PC-3 (cell line): ENCODE measurements around the gene TMEM163. TPM values are rescaled to one million over a fixed set of nuclear protein-coding genes. Genes with fewer than 3 reads are reported as not detected.

Source experiments
- ATAC-seq: fragments of 200-7000 bp; cut with Tn5 transposase; 2 replicates; pipeline ENCODE4 v1.9.1; 2020; ENCODE audit warnings: mild to moderate bottlenecking, moderate library complexity
- BruUV-seq: library from RNA; stranded (reverse); fragments of 400-500 nt; replicated peaks from 2 replicates; lab custom pipeline; 2021; lab: Mats Ljungman, UMichigan
- CTCF ChIA-PET: fragments of 300-600 bp; sonication (Branson Sonifier 250); formaldehyde crosslinking; loops from one replicate; lab custom pipeline; 2022; ENCODE audit warnings: antibody characterized with exemption; lab: Charles Lee
- POLR2A ChIA-PET: fragments of 300-600 bp; sonication (Branson Sonifier 250); formaldehyde crosslinking; loops from one replicate; lab custom pipeline; 2022; ENCODE audit warnings: antibody characterized with exemption; ENCODE audit not compliant: unreplicated experiment; lab: Charles Lee
- DNase-seq: peaks from one replicate; pipeline ENCODE4 v3.0.0-alpha.2; 2015
- H2AFZ ChIP-seq: fragments of 300-600 bp; sonication (generic); 2 replicates; pipeline ENCODE4 v1.6.0; 2016; ENCODE audit warnings: antibody characterized with exemption, low read length
- H3F3A ChIP-seq: fragments of 300-600 bp; sonication (generic); one replicate; pipeline ENCODE4 v1.6.0; 2017; ENCODE audit warnings: antibody characterized with exemption, low read length, control low read depth, mild to moderate bottlenecking; ENCODE audit not compliant: unreplicated experiment
- H3K27ac ChIP-seq: fragments of 300-600 bp; sonication (generic); 2 replicates; pipeline ENCODE4 v1.5.1; 2016; ENCODE audit warnings: mild to moderate bottlenecking, low read length
- H3K27me3 ChIP-seq: fragments of 300-600 bp; sonication (generic); 2 replicates; pipeline ENCODE4 v1.6.1; 2016; ENCODE audit warnings: low read length, mixed read lengths
- H3K36me3 ChIP-seq: fragments of 300-600 bp; sonication (generic); 2 replicates; pipeline ENCODE4 v1.6.1; 2016; ENCODE audit warnings: low read depth, mixed run types, low read length, mixed read lengths
- H3K4me1 ChIP-seq: fragments of 300-600 bp; sonication (generic); 2 replicates; pipeline ENCODE4 v1.5.1; 2016; ENCODE audit warnings: low read length; ENCODE audit not compliant: insufficient read depth
- H3K4me2 ChIP-seq: fragments of 300-600 bp; sonication (generic); 2 replicates; pipeline ENCODE4 v1.6.0; 2016; ENCODE audit warnings: low read length
- H3K4me3 ChIP-seq: fragments of 300-600 bp; sonication (generic); 2 replicates; pipeline ENCODE4 v1.5.1; 2016; ENCODE audit warnings: mild to moderate bottlenecking, low read length, mixed read lengths
- H3K79me2 ChIP-seq: fragments of 300-600 bp; sonication (generic); 2 replicates; pipeline ENCODE4 v1.6.1; 2017; ENCODE audit warnings: low read length, mixed read lengths
- H3K9ac ChIP-seq: fragments of 300-600 bp; sonication (generic); 2 replicates; pipeline ENCODE4 v1.6.0; 2016; ENCODE audit warnings: mild to moderate bottlenecking, low read length
- H3K9me2 ChIP-seq: fragments of 300-600 bp; sonication (generic); replicated peaks from 2 replicates; pipeline ENCODE4 v1.6.1; 2016; ENCODE audit warnings: mixed run types, low read length, mixed read lengths
- H3K9me3 ChIP-seq: fragments of 300-600 bp; sonication (generic); 2 replicates; pipeline ENCODE4 v1.6.1; 2016; ENCODE audit warnings: low read length, mixed read lengths
- H4K20me1 ChIP-seq: fragments of 300-600 bp; sonication (generic); 2 replicates; pipeline ENCODE4 v1.6.1; 2016; ENCODE audit warnings: low read length, mixed read lengths
- EZH2 ChIP-seq: fragments of 300-600 bp; sonication (generic); IDR thresholded peaks from one replicate; pipeline ENCODE4 v1.6.1; 2017; ENCODE audit warnings: antibody characterized with exemption, mild to moderate bottlenecking, low read length; ENCODE audit not compliant: unreplicated experiment
- EZH2phosphoT487 ChIP-seq: fragments of 300-600 bp; sonication (generic); IDR thresholded peaks from 2 replicates; pipeline ENCODE4 v1.6.1; 2018; ENCODE audit warnings: mild to moderate bottlenecking, antibody characterized with exemption, low read length, borderline replicate concordance
- intact Hi-C: fragments of 100-400 bp; cut with micrococcal nuclease; formaldehyde crosslinking; loops from 2 replicates; pipeline ENCODE4 v1.9.0; 2023
- total RNA-seq: library from RNA; depleted of rRNA; stranded (reverse); fragments of >200 nt; gene quantifications from 2 replicates; pipeline ENCODE4 v1.2.3, GENCODE V29; 2014
- TF ChIP-seq, protein P1 (sequence below): fragments of 300-600 bp; sonication (generic); conservative IDR thresholded peaks from 2 replicates; pipeline ENCODE4 v1.5.1; 2017; ENCODE audit warnings: antibody characterized with exemption, low read depth, mild to moderate bottlenecking, low read length

The TMEM163 gene
- total RNA-seq, 1 experiment from 2014 or later: 0.47 TPM

GRCh38 chr2:134603966-134604365 is 114.8 kb downstream of the TMEM163 start:
- H3K27me3 ChIP-seq: peaks cover 28% of the 10 kb centered on the region
- H3K9ac ChIP-seq: no peak overlapping the region
- H3K9me2 ChIP-seq: no peaks in the 10 kb centered on the region
- H3K27ac ChIP-seq: no peak overlapping the region
- H3K36me3 ChIP-seq: no peaks in the 10 kb centered on the region
- H3K79me2 ChIP-seq: no peaks in the 10 kb centered on the region
- ChIA-PET POLR2A (no interaction called here), CTCF (no interaction called here)
- no peak for TF ChIP-seq EZH2phosphoT487
- TF ChIP-seq EZH2: no peak
- TF ChIP-seq, protein P1, sequence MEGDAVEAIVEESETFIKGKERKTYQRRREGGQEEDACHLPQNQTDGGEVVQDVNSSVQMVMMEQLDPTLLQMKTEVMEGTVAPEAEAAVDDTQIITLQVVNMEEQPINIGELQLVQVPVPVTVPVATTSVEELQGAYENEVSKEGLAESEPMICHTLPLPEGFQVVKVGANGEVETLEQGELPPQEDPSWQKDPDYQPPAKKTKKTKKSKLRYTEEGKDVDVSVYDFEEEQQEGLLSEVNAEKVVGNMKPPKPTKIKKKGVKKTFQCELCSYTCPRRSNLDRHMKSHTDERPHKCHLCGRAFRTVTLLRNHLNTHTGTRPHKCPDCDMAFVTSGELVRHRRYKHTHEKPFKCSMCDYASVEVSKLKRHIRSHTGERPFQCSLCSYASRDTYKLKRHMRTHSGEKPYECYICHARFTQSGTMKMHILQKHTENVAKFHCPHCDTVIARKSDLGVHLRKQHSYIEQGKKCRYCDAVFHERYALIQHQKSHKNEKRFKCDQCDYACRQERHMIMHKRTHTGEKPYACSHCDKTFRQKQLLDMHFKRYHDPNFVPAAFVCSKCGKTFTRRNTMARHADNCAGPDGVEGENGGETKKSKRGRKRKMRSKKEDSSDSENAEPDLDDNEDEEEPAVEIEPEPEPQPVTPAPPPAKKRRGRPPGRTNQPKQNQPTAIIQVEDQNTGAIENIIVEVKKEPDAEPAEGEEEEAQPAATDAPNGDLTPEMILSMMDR: no peak
- DNase-seq (no peak), ATAC-seq (no peak)
- H4K20me1 ChIP-seq: no peaks in the 10 kb centered on the region
- no peaks in the 10 kb centered on the region for H3K9me3 ChIP-seq
- no peaks in the 10 kb centered on the region for H3K4me1 ChIP-seq
- BruUV-seq: no TSS peak
- no peak overlapping the region for H3K4me2 ChIP-seq
- H2AFZ ChIP-seq: no peak overlapping the region
- H3F3A ChIP-seq: no peaks in the 10 kb centered on the region
- no peak overlapping the region for H3K4me3 ChIP-seq
- intact Hi-C loops: no loop called here

DNA sequence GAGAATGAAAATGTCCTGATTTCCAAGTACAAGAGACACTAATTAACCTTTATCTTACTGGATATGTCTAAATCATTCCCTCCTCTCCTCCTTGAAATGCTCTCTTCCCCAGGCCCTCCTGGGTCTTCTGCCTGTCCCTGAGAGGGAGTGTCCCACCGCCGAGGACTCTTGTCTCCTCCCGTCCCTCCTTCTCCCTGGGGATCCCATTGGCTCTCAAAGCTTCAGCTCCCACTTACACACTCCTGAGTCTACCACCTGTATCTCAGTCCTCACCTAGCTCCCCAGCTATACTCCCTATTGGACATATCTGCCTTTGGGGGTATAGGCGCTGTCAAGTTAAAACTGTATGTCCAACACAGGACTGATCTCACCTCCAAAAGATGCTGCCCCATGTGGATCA is 116.1 kb downstream of the TMEM163 start:
- Histone ChIP-seq H3K4me3 (no peak overlapping the region), H2AFZ (no peak overlapping the region), H3K27ac (no peak overlapping the region), H3K9me2 (no peaks in the 10 kb centered on the region), H3K27me3 (peaks cover 28% of the 10 kb centered on the region), H3F3A (no peaks in the 10 kb centered on the region), H3K4me2 (no peak overlapping the region), H3K4me1 (no peaks in the 10 kb centered on the region), H3K9me3 (no peaks in the 10 kb centered on the region), H3K36me3 (no peaks in the 10 kb centered on the region), H3K79me2 (no peaks in the 10 kb centered on the region), H4K20me1 (no peaks in the 10 kb centered on the region), H3K9ac (no peak overlapping the region)
- ATAC-seq: no peak
- no peak for TF ChIP-seq EZH2
- TF ChIP-seq, protein P1: no peak
- no peak for TF ChIP-seq EZH2phosphoT487
- POLR2A ChIA-PET: no interaction called here
- DNase-seq: no peak
- no TSS peak for BruUV-seq
- CTCF ChIA-PET: no interaction called here
- intact Hi-C loops: no loop called here

DNA sequence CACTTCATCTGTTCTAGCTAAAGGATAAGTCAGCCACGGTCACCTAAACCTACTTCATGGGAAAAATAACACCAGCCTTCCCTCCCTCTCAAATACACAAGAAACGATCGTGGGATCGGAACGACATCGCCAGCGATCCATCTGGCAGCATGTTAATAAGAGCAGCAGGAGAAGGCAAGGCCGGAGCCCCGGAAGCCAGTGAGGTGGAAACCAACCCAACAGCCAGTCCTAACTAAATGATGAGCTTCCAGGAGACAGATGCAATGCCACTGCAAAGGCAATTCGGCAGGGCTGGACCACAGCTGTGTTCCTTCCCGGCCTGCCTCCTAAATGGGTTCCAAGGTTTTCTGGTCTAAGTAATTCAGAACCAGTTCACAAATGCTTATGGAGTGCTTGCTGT is 117.5 kb downstream of the TMEM163 start:
- POLR2A ChIA-PET: no interaction called here
- BruUV-seq: no TSS peak

More for the DNA sequence above, 117.5 kb downstream of the TMEM163 start:
- intact Hi-C loops: no loop called here
- no peak overlapping the region for H3K4me2 ChIP-seq
- H2AFZ ChIP-seq: no peak overlapping the region
- no peaks in the 10 kb centered on the region for H3K9me3 ChIP-seq
- no peaks in the 10 kb centered on the region for H3K9me2 ChIP-seq
- no peaks in the 10 kb centered on the region for H3F3A ChIP-seq
- H3K79me2 ChIP-seq: no peaks in the 10 kb centered on the region
- no peaks in the 10 kb centered on the region for H4K20me1 ChIP-seq
- H3K27ac ChIP-seq: no peak overlapping the region
- TF ChIP-seq, protein P1: no peak
- no peak for TF ChIP-seq EZH2
- TF ChIP-seq EZH2phosphoT487: no peak
- CTCF ChIA-PET: no interaction called here
- H3K27me3 ChIP-seq: peaks cover 23% of the 10 kb centered on the region
- H3K9ac ChIP-seq: no peak overlapping the region
- H3K36me3 ChIP-seq: no peaks in the 10 kb centered on the region
- H3K4me1 ChIP-seq: no peaks in the 10 kb centered on the region
- no peak for DNase-seq
- H3K4me3 ChIP-seq: no peak overlapping the region
- no peak for ATAC-seq
